AG08396 (cell line): ENCODE results near the gene RNF13.
A peak's percentile ranks its signal among the peaks of the same experiment; 100 is the strongest.
"Not testable (repeated sequence)": the region's sequence is repeated elsewhere in the genome, so short reads cannot be mapped to it uniquely, and the experiment has no call there.

Experiments used
- DNase-seq: peaks from one replicate; pipeline ENCODE4 v3.0.0; 2012; ENCODE audit warnings: low spot score, mixed read lengths

Gene RNF13

GRCh38 chr3:149801195-149801594 is 11.8 kb upstream of the RNF13 start:
- no peak for DNase-seq

GRCh38 chr3:149801639-149802038 is 11.4 kb upstream of the RNF13 start:
- DNase-seq: no peak

GRCh38 chr3:149806171-149806778 is 6.7 kb upstream of the RNF13 start:
- DNase-seq: no peak

DNA sequence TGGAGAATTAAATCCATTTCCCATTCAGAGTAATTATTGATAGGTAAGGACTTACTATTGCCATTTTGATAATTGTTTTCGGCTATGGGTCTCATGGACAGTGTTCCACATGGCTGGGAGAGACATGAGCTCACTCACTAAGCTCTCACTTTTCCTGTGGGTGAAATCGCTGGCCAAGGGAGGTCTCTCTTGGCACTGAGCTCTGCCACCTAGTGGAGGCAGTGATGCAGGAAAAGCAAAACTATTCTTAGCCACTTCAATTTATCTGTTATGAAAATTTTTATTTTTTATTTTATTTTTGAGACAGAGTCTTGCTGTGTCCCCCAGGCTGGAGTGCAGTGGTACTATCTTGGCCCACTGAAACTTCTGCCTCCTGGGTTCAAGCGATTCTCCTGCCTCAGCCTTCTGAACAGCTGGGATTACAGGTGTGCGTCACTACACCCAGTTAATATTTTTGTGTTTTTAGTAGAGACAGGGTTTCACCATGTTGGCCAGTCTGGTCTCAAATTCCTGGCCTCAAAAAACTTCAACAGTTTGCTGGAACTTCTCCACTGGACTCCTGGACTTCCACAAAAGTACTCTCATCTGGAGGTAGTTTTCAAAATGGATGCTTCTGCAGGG is 4.7 kb upstream of the RNF13 start:
- peak; percentile 70 for DNase-seq

DNA sequence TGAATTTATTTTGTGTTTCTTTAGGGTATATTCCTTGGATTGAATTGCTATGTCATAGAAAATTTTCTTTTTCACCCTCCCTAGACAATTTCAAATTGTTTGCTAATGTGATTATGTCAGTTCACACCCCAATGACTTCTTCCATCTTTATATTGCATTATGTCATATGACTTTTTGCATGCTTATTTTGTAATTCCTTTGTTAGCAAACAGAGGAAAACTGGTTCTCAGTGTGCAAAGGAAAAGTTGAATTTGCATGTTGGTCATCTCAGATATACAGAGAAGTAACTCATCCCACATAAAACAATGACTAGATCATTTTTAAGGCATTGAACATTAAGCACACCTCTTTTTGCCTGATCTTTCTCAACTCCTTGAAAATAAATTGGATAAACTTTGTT is 3.3 kb upstream of the RNF13 start:
- no peak for DNase-seq

- DNase-seq: no peak
These were observed 2.2 kb upstream of the RNF13 start for GRCh38 chr3:149810846-149811245.

GRCh38 chr3:149812165-149812605 is 830 bp upstream of the RNF13 start:
- no peak for DNase-seq

DNA sequence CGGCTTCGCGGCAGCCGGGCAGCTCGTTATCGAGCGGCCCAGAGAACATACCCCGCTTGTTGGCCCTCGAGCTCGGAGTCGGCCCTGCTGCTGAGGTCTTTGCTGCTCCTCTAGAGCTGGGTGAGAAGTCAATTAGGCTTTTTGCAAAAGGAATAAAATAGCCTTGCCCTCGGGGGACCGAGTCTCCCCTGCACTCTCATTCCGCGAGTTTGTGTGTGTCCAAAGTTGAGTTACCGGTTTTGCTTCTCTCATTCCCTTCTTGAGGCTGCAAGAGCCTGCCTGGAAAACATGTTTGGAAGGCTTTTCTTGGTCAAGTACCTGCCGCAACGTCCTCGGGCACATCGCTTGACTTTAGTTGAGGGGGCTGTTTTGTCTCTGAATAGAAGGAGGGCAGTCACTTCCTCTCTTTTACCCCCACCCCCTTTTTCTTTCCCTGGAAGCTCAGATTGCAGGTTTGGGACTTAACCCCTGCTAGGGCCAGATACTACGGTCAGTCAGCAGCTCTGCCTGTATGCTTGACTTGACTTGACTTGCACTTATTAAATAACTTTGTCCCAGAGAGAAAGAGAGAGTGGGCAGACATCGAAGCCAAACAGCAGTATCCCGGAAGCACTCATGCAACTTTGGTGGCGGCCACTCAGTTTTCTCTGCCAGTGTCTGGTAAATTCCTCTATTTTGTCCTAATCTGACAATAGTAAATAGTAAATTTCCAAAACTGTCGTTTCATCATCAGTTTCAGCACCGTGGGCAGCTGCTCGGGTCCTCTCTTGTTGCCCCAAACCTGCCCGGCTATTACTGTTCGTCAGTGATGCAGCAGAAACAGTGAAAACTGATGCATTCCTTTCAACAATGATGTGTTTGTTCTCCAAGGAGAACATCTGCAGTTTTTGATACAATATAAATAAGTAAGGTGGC is 609 bp downstream of the RNF13 start:
- peak; percentile 37 for DNase-seq

DNA sequence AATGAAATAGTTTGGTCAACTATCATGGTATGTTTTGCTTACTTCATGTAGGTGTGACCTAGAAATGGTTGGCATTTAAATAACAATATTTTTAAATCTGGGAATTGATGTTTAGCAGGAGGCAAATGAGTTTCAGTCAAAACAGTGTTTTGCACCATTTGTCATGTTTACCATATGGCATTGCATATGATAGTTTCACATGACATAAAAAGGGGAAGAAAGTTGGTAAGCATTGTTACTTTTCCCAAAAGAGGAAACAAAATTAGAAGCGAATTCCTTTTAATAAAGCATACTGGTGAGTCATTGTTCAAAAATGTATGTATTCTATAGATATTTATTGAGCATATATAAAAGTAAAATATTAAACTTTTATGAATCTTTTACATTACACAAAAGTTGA is 2.3 kb downstream of the RNF13 start:
- no peak for DNase-seq

DNA sequence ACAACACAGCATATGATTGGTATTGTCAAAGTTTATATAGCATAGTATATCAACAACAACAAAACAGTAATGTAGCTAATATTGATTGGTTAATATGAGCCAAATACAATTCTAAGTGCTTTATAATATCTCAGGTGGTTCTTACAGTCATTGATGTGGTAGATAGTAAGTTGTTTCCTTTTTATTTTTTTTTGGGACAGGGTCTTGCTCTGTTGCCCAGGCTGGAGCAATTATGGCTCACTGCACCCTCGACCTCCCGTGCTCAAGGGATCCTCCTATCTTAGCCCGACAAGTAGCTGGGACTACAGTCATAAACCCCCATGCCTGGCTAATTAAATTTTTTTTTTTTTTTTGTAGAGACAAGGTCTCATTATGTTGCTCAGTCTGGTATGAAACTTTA is 2.7 kb downstream of the RNF13 start:
- no peak for DNase-seq

GRCh38 chr3:149816311-149816710 is 3.3 kb downstream of the RNF13 start:
- no peak for DNase-seq

DNA sequence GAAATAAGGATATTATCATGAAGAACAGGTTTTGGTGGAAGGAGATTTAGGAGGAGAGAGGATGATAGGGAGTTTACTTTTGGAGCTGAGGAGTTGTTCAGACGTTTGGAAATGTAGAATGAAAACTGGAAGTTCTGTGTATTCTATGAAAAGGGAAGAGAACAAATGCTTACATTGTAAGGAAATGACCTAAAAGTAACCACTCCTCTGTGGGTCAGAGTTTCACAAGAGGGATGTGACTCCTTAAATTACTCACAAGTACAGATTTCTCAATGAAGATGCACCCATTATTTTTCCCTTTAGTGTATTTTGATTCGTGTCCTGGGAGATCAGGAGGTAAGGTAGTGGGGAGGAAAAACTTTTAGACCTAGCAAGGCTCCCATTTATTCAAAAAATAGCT is 4.0 kb downstream of the RNF13 start:
- peak; percentile 12 for DNase-seq

- no peak for DNase-seq
These were observed 6.4 kb downstream of the RNF13 start for GRCh38 chr3:149819432-149819831.

DNA sequence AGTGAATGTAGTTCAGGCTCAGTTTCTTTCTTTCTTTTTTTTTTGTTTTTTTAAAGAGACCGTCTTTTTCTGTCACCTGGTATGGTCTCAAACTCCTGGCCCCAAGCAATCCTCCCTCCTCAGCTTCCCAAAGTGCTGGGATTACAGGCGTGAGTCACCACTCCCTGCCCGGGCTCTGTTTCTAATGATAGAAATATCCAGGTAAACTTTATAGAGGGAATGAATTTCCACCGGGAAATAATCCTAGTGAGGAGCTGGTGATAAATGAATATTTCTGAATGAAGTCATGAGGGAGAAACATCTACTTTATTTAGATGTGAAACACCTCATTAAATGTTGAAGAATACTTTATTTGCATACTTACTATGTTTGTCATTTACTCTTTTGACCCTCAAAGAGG is 7.2 kb downstream of the RNF13 start:
- DNase-seq: no peak

DNA sequence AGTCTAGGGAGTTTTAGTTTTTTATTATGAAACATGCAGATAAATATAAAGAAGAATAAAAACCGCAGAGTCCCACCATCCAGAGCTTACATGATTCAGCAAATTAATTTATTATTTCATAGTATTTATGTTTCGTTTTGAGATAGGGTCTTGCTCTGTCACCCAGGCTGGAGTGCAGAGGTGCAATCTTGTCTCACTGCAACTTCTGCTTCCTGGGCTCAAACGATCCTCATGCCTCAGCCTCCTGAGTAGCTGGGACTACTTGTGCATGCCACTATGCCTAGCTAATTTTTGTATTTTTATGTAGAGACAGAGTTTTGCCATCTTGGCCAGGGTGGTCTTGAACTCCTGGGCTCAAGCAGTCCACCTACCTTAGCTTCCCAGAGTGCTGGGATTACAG is 13.6 kb downstream of the RNF13 start:
- DNase-seq: no peak

DNA sequence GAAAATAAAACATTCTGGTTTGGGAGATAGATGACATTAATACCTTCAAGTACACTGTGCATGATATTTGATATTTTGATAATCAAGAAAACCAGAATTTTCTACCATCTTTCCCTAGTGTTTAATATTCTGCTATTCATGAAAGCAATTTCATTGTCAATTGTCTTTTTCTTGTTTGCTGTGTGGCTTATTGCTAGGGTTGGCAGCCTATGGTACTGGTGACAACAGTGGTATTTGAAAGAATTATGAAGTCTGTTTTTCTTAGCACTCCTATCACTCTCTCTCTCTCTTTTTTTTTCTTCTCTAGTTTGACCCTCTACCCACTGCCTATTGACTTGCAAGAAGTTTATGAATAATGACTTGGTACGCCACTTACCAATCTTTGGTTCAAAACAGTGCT is 15.4 kb downstream of the RNF13 start:
- no peak for DNase-seq

DNA sequence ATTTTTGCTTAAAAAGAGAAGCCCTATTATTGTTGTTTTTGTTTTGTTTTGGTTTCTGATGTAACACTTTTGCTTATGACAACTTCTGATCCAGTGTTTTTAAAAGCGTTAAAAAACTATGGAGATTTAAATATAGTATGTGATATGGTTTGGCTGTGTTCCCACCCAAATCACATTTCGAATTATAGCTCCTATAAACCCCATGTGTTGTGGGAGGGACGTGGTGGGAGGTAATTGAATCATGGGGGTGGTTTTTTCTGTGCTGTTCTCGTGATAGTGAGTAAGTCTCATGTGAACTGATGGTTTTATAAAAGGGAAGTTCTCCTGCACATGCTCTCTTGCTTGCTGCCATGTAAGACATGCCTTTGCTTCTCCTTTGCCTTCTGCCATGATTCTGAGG is 16.6 kb downstream of the RNF13 start:
- DNase-seq: not testable (repeated sequence)

DNA sequence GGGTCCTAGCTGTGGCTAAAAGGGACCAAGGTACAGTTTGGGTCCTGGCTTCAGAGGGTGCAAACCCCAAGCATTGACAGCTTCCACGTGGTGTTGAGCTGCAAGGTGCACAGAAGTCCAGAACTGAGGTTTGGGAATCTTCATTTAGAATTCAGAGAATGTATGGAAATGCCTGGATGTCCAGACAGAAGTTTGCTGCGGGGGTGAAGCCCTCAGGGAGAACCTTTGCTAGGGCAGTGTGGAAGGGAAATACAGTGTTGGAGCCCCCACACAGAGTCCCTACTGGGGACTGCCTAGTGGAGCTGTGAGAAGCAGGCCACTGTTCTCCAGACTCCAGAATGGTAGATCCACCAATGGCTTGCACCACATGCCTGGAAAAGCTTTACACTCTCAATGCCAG is 17.9 kb downstream of the RNF13 start:
- DNase-seq: no peak

DNA sequence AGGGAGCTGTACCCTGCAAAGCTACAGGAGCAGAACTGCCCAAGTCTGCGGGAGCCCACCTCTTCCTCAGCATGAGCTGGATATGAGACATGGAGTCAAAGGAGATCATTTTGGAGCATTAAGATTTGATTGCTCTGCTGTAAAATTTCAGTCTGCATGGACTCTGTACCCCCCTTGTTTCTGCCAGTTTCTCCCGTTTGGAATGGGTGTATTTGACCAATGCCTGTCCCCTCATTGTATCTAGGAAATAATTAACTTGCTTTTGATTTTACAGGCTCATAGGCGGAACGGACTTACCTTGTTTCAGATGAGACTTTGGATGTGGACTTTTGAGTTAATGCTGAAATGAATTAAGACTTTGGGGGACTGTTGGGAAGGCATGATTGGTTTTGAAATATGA is 18.3 kb downstream of the RNF13 start:
- DNase-seq: no peak

DNA sequence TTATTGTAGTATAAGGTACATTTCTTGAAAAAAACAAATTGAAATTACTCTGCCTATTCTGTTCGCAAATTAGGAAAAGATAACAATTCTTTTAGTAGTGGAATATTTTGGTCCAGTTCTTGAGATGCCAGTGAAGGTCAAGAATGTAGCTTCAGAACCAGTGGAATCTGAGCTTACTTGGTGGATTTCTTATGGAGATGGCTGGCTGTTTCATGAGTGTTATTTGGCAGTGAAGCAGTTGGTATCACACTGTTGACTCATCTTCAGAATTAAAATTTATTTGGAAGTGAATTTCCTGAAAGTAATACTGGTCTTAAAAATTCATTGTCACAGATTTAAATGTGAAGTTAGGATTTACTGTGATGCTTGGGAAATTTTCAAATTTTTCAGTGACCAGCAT is 19.1 kb downstream of the RNF13 start:
- DNase-seq: peak; percentile 21

- no peak for DNase-seq
These were observed 20.2 kb downstream of the RNF13 start for GRCh38 chr3:149833241-149833640.

- not testable (repeated sequence) for DNase-seq
These were observed 25.5 kb downstream of the RNF13 start for GRCh38 chr3:149838491-149838890.

DNA sequence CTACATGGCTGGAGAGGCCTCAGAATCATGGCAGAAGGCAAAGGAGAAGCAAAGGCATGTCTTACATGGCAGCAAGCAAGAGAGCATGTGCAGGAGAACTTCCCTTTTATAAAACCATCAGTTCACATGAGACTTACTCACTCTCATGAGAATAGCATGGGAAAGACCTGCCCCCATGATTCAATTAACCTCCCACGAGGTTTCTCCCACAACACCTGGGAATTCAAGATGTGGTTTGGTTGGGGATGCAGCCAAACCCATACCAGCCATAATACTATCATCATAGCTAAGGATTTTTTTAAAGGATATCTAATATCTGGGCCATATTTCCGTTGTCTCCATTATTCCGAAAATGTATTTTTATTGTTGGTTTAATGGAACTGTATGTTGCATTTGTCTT is 26.5 kb downstream of the RNF13 start:
- not testable (repeated sequence) for DNase-seq
